Upper lobe of left lung (tissue), 4 donors: ENCODE results near the gene B3GALNT1.

Source experiments
- CTCF ChIP-seq, 6 experiments: fragments of 450-650 bp in 4 of 6; fragments of 200-600 bp in 2 of 6; sonication (generic) in 2 of 6; IDR thresholded peaks; one replicate each; pipeline ENCODE4 v1.5.1; 2016 to 2019; ENCODE audit warnings: antibody characterized with exemption in 6 of 6
- EP300 ChIP-seq, 4 donors: sonication (generic); formaldehyde crosslinking; IDR thresholded peaks; one replicate each; pipeline ENCODE4 v1.5.1; 2017; ENCODE audit warnings: antibody characterized with exemption in 4 of 4, control low read depth in 2 of 4

GRCh38 chr3:161142486-161142885 is 37.3 kb upstream of the B3GALNT1 start:
- TF ChIP-seq EP300 (IDR thresholded peaks at IDR 0.05) = no peak
- no peak for TF ChIP-seq CTCF (IDR thresholded peaks at IDR 0.05)
